ENCODE results near the gene YIPF7. TPM values are rescaled to one million over a fixed set of nuclear protein-coding genes. Genes with fewer than 3 reads are reported as not detected.

YIPF7 gene
- total RNA-seq, result not detected

DNA sequence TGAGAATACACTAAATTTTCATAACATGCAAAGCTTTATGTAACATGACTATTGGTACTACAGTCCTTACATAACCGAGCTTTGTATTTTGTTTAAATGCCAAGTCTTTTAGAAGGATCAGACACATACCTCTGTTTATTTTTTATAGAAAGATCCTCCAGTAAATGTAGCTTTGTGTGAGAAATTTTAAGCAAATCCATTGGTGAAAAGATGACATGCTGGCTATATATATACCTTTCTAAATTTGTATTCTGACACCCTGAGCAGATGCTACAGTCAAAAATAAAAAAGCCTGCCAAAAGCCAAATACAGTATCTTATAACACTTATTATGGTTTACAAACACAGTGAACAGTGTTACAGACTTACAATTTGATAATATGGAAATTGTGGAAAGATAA lies at the start of gene YIPF7:
TSS of gene YIPF7 (minus strand) at position 201 of the 400 bp plus-strand sequence. CDS start 1,525 bp downstream, outside the sequence.
- Histone ChIP-seq H3K4me3 (ENCODE audit: low read length) (no peak within 1 kb of the TSS), H3K4me1 (ENCODE audit: insufficient read depth, low read length) (no peaks in the 10 kb centered on the region), H3K9me3 (ENCODE audit: low read depth, low read length) (no peaks in the 10 kb centered on the region), H3K27me3 (ENCODE audit: insufficient read depth, low read length) (no peaks in the 10 kb centered on the region)

DNA sequence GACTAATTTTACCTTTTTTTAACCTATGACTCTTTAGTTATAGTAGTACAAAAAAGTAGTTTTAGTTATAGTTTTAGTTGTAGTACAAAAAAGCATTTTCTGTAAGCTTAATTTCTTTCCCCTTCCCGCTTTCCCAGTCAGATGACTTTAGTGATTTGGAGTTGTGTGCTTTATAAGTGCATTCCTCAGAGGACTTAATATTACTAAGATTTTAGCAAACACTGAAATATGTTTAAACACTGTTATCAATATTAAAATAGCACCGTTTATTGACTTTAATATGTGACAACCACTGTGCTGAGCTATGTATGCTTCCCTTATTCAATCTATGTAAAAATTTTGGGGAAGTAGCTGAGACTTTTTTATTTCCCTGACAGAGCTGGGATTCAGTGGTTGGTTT lies 49.6 kb upstream of the YIPF7 start:
- Histone ChIP-seq H3K4me1 (ENCODE audit: insufficient read depth, low read length) (no peaks in the 10 kb centered on the region), H3K27me3 (ENCODE audit: insufficient read depth, low read length) (no peaks in the 10 kb centered on the region), H3K4me3 (ENCODE audit: low read length) (no peak overlapping the region), H3K9me3 (ENCODE audit: low read depth, low read length) (no peaks in the 10 kb centered on the region)

DNA sequence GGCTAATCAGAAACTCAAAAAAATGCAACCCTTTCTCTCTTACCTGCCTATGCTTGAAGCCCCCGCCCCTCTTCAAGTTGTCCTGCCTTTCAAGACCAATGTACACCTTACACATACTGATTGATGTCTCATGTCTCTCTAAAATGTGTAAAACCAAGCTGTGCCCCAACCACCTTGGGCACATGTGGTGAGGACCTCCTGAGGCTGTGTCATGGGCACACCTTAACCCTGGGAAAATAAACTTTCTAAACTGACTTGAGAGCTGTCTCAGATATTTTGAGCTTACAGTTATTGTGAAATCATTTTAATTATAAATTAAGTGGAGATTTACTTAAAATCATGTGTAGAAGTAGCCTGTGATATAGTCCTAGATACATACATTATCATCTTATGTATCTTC lies 49.0 kb upstream of the YIPF7 start:
- no peaks in the 10 kb centered on the region for H3K4me1 ChIP-seq (ENCODE audit: insufficient read depth, low read length)
- H3K4me3 ChIP-seq (ENCODE audit: low read length), result no peak overlapping the region
- H3K27me3 ChIP-seq (ENCODE audit: insufficient read depth, low read length), result no peaks in the 10 kb centered on the region
- no peaks in the 10 kb centered on the region for H3K9me3 ChIP-seq (ENCODE audit: low read depth, low read length)

DNA sequence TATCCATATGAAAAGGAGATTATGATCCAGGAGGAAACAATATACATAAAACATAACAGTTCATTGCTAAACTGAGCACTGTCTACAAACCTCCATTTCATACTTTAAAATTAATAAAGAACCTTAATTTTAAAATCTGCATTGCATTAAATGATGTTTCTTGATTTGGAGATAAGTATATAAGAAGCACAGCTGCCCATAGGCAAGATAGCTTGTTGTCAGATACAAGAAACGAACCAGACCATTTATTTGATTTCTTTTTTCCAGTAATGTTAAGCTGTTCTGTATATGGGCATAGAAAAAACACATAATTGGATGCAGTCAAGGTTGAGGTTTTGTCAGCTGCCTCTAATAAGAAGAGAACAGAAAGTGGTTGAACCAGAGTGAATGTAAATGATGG lies 33.2 kb upstream of the YIPF7 start:
- no peaks in the 10 kb centered on the region for H3K27me3 ChIP-seq (ENCODE audit: insufficient read depth, low read length)
- peaks cover 3% of the 10 kb centered on the region for H3K4me1 ChIP-seq (ENCODE audit: insufficient read depth, low read length)
- H3K9me3 ChIP-seq (ENCODE audit: low read depth, low read length), result no peaks in the 10 kb centered on the region
- H3K4me3 ChIP-seq (ENCODE audit: low read length), result no peak overlapping the region

DNA sequence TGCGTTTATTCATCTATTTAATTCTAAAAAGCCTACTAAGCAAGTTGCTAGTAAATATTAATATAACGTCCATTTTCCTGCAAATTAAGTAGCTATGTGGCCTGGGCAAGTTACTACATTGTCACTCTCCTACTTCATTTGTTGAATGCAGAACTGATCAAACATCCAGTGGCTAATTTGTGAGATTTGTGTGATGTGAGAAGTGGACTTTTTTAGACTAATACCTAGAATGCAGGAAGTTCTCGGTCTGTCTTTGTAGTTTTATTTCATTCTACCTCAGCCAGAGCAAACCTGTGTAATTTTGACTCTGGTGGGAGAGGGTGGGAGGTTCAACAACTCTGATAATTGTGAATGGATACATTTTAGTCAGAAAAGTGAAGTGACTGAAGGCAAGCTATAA lies 27.6 kb upstream of the YIPF7 start:
- Histone ChIP-seq H3K9me3 (ENCODE audit: low read depth, low read length) (no peaks in the 10 kb centered on the region), H3K4me1 (ENCODE audit: insufficient read depth, low read length) (peaks cover 16% of the 10 kb centered on the region), H3K27me3 (ENCODE audit: insufficient read depth, low read length) (no peaks in the 10 kb centered on the region), H3K4me3 (ENCODE audit: low read length) (peak overlapping the region; percentile 59)

DNA sequence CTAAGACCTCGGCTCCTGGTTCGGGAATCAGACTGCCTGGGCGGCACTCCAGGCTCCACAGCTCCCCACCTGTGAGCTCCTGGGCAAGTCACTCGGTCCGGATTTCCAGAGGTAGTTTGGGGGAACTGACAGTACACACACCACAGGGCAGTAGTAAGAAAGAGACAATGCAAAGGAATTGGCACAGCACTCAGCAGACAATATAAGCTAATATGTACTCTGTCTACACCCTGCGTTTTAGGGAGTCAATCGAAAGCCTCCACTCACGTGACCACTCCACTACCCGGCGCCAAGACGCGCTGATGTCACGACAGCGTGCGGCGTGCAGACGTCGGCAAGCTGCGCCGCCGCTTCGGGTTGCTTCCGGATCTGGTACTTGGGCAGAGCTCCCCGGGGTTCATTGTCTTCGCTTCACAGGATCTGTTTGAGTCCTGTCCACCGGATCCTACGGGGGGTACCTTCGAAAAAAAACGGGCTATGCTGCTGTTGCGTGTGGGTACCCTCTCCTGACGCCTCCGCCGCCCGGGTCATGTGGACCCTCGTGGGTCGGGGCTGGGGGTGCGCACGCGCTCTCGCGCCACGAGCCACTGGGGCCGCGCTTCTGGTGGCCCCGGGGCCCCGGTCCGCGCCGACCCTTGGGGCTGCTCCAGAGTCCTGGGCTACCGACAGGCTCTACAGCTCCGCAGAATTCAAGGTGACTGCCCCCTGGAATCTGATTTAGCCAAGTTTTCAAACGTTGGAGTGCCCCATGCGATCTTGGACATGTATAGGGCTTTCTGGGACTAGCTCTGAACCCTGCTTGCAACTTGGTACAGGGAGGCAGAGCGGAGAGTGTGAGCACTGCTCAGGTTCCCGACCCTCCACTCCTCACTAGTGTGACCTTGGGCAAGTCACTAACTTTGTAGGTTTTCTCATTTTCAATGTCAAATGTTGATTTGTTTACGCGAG lies 26.9 kb upstream of the YIPF7 start, which contains the start of gene GUF1:
TSS of gene GUF1 (plus strand) at position 327 of the 948 bp plus-strand sequence. CDS start at position 530, 203 bp downstream.
- H3K27me3 ChIP-seq (ENCODE audit: insufficient read depth, low read length), result no peaks in the 10 kb centered on the region
- peaks cover 16% of the 10 kb centered on the region for H3K4me1 ChIP-seq (ENCODE audit: insufficient read depth, low read length)
- peak within 1 kb of the TSS; percentile 59 for H3K4me3 ChIP-seq (ENCODE audit: low read length)
- H3K9me3 ChIP-seq (ENCODE audit: low read depth, low read length), result no peaks in the 10 kb centered on the region

DNA sequence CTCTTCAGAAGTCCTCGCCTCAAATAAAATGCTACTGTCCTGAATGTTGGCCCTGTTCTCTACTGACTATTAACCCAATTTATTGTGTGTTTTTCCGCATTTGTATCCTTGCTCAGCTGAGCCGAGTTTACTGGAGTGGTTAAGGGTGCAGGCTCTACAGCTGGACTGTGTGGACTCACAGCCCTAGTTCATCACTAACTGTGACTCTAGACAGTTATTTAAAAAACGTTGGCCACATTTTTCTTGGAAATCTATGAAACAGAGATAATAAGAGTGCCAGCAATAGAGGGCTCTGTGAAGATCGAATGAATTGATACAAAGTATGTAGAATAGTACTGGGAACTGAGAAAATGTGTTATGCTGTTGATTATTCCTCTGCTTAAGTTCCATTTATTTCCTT lies 23.9 kb upstream of the YIPF7 start:
- Histone ChIP-seq H3K27me3 (ENCODE audit: insufficient read depth, low read length) (peaks cover 11% of the 10 kb centered on the region), H3K9me3 (ENCODE audit: low read depth, low read length) (no peaks in the 10 kb centered on the region), H3K4me1 (ENCODE audit: insufficient read depth, low read length) (peaks cover 16% of the 10 kb centered on the region), H3K4me3 (ENCODE audit: low read length) (no peak overlapping the region)

DNA sequence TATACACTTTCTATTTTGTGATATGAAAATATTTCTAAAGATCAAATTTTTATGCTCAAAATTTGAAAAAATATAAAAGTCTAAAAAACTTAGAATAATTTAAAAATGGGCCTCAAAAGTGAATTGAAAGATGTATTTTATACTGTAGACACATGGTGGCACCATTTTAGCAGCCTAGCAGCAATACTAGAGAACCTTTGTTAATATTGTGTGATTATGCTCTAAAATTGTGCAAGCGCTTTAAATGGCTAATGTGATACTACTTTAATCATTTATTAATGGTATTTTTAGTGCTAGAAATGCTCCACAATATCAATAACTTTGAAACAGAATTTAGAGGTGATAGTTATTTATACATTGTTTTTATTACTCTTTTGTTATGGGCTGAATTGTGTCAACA lies 23.0 kb upstream of the YIPF7 start:
- Histone ChIP-seq H3K4me3 (ENCODE audit: low read length) (no peak overlapping the region), H3K27me3 (ENCODE audit: insufficient read depth, low read length) (peaks cover 14% of the 10 kb centered on the region), H3K9me3 (ENCODE audit: low read depth, low read length) (no peaks in the 10 kb centered on the region), H3K4me1 (ENCODE audit: insufficient read depth, low read length) (peaks cover 13% of the 10 kb centered on the region)

DNA sequence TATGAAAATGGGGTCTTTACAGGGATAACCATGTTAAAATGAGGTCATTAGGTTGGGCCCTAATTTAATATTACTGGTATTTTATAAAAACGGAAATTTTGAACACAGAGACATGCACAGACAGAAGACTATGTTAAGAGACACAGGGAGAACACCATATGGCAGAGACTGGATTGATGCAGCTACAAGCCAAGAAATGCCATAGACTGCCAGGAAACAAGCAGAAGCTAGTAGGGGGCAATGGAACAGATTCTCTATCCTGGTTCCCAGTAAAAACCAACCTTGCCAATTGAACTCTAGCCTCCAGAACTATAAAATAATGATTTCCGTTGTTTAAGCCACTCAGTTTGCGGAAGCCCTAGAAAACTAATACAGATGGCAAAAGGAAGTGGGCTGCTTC lies 20.2 kb upstream of the YIPF7 start:
- Histone ChIP-seq H3K27me3 (ENCODE audit: insufficient read depth, low read length) (peaks cover 20% of the 10 kb centered on the region), H3K4me1 (ENCODE audit: insufficient read depth, low read length) (no peaks in the 10 kb centered on the region)

DNA sequence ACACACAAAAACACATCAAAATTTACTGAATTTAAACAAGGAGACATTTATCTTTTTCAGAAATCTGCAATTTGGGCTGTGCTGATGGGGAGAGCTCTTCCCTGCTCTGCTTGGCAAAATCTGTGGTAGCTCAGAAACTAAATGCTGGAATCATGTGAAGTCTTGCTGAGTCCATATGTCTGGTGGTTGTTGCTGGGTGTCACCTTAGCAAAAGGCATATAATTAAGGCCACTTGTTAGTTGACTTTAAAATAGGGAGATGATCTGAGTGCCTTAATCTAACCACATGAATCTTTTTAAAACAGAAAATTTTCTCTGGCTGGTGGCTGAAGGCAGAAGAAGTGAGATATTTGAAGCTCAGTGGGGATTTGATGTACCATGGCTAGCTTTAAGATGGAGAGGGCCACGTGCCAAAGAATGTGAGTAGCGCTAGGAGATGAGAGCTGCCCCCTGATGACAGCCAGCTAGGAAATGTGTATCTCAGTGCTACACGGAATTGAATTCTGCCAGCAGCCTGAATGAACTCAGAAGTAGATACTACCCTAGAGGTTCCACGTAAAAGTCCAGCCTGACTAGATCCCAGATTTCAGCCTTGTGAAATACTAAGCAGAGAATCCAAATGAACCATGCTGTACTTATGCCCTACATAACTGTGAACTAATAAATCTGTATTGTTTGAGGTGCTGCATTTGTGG lies 19.2 kb upstream of the YIPF7 start:
- no peaks in the 10 kb centered on the region for H3K9me3 ChIP-seq (ENCODE audit: low read depth, low read length)
- H3K4me1 ChIP-seq (ENCODE audit: insufficient read depth, low read length), result no peaks in the 10 kb centered on the region
- H3K4me3 ChIP-seq (ENCODE audit: low read length), result no peak overlapping the region
- peaks cover 24% of the 10 kb centered on the region for H3K27me3 ChIP-seq (ENCODE audit: insufficient read depth, low read length)

More for the DNA sequence above, 20.2 kb upstream of the YIPF7 start:
- Histone ChIP-seq H3K9me3 (ENCODE audit: low read depth, low read length) (no peaks in the 10 kb centered on the region), H3K4me3 (ENCODE audit: low read length) (no peak overlapping the region)

DNA sequence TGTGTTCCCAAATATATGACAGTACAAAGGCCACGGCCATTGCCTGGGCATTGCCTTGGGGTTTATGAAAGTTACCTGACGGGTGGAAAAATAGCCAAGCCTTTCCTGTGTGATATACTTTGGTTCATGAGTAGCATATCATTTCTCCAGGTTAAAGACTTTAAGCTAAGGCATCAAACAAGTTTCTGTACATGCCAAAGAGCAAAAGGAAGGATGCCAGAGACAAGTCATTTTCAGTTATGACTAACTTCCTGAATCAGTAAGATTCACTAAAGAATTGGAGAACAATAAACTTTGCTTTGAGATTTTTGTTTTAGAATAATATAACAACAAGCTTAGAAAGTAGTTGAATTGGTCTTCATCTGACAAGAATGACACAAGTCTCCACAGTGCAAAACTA lies 17.1 kb upstream of the YIPF7 start:
- no peaks in the 10 kb centered on the region for H3K4me1 ChIP-seq (ENCODE audit: insufficient read depth, low read length)
- no peaks in the 10 kb centered on the region for H3K9me3 ChIP-seq (ENCODE audit: low read depth, low read length)
- peaks cover 25% of the 10 kb centered on the region for H3K27me3 ChIP-seq (ENCODE audit: insufficient read depth, low read length)
- no peak overlapping the region for H3K4me3 ChIP-seq (ENCODE audit: low read length)

DNA sequence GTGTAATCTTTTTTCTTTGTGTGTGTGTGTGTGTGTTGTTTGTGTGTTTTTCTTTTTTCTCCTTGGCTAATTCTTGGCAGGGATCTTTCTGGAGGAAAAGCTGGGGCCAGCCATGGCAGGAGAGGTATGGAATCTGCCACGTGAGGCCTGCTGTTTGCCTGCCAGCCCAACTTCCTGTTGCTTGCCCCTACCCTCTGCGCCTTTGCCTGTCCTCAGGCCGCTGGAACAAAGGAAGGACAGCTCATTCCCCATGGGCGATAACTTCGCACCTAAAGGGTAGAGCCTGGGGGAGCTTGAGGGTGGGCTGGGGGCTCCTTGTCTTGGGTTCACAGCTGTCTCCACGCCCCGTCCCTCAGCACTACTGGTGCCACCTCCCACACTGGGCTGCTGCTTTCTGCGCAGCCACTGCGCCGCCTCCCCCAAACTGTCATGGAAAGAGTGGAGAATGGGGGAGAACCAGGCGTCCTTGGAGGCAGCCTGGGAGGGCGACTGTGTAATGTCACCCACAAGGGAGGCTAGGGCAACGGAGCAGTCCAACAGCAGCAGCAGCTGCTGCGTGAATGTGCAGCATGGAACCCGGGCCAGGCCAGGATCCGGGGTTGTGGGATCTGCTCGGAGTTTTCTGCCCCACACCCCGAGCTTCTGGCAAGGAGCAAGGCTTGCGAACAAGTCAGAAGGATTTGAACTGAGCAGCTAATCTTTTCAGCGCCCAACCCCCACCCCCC lies 12.3 kb upstream of the YIPF7 start:
- H3K9me3 ChIP-seq (ENCODE audit: low read depth, low read length), result no peaks in the 10 kb centered on the region
- H3K4me1 ChIP-seq (ENCODE audit: insufficient read depth, low read length), result peaks cover 4% of the 10 kb centered on the region
- peaks cover 10% of the 10 kb centered on the region for H3K27me3 ChIP-seq (ENCODE audit: insufficient read depth, low read length)
- no peak overlapping the region for H3K4me3 ChIP-seq (ENCODE audit: low read length)

DNA sequence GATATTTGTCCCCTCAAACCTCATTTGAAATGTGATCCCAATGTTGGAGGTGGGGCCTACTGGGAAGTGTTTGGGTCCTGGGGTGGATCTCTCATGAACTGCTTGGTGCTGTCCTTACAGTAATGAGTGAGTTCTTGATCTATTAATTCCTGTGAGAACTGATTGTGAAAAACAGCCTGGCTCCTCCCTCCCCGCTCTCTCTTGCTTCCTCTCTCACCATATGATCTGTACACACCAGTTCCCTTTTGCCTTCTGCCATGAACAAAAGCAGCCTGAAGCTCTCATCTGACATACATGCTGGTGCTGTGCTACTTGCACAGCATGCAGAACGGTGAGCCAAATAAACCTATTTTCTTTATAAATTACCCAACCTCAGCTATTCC lies 11.2 kb upstream of the YIPF7 start:
- peaks cover 6% of the 10 kb centered on the region for H3K27me3 ChIP-seq (ENCODE audit: insufficient read depth, low read length)
- H3K4me1 ChIP-seq (ENCODE audit: insufficient read depth, low read length), result peaks cover 4% of the 10 kb centered on the region
- no peak overlapping the region for H3K4me3 ChIP-seq (ENCODE audit: low read length)
- no peaks in the 10 kb centered on the region for H3K9me3 ChIP-seq (ENCODE audit: low read depth, low read length)

DNA sequence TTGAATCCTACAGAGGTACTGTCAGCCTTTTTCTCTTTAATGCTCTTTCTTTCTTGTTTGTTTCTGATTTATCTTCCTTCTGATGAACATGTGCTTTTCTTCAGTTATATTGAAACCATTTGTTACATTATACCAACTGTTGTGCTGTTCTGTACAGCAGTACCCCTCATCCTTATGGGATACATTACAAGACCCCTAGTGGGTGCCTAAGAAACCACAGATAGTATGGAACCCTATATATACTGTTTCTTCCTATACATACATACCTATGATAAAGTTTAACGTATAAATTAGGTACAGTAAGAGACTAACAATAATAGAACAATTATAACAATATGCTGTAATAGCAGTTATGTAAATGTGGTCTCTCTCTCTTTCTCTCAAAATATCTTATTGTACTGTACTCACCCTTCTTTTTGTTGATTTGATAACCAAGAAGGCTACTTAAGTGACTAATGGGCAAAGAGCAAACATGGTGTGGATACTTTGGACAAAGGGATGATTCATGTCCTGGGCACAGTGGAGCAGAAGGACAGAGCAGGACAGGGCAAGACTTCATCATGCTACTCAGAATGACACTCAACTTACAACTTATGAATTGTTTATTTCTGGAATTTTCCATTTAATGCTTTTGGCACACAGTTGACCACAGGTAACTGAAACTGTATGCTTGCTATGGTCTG lies 10.7 kb upstream of the YIPF7 start:
- Histone ChIP-seq H3K4me1 (ENCODE audit: insufficient read depth, low read length) (peaks cover 4% of the 10 kb centered on the region), H3K27me3 (ENCODE audit: insufficient read depth, low read length) (peaks cover 9% of the 10 kb centered on the region), H3K9me3 (ENCODE audit: low read depth, low read length) (no peaks in the 10 kb centered on the region), H3K4me3 (ENCODE audit: low read length) (no peak overlapping the region)
